OCI-M1 (cell line): Measurements from ENCODE around the gene UNC45B.
"Not testable (repeated sequence)": the region's sequence is repeated elsewhere in the genome, so short reads cannot be mapped to it uniquely, and the experiment has no call there.

Source experiments
- DNase-seq: peaks from one replicate; lab custom pipeline; 2025; lab: John Stamatoyannopoulos, UW

The UNC45B gene

DNA sequence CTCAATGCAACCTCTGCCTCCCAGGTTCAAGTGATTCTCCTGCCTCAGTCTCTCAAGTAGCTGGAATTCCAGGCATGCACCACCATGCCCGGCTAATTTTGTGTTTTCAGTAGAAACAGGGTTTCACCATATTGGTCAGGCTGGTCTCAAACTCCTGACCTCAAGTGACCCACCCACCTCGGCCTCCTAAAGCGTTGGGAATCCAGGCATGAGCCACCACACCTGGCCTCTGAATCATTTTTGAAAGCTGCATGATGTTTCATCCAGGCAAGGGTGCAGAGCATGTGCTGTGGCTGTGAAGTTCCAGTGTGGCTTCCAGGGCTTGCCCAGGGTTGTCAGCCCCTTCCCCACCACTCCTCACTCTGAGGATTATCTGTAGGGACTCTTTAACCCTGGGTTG is 24.7 kb downstream of the UNC45B start:
- DNase-seq: not testable (repeated sequence)

DNA sequence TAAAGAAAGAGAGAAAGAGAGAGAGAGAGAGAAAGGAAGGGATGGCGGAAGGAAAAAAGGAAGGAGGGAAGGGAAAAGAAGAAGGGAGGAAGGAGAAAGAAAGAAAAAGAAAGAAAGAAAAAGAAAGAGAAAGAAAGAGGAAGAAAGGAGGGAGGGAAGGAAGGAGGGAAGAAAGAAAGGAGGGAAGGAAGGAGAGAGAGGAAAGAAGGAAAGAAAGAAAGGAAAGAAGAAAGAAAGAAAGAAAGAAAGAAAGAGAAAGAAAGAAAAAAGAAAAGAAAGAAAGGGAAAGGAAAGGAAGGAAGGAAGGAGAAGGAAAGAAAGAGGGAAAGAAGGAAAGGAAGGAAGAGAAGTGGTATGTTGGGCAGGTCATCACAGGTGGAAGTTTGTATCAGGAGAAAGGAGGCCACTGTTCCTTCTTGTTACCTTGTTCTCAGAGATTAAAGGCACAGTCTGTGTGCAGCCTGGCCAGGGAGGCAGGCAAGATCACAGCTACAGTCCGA is 27.3 kb downstream of the UNC45B start:
- DNase-seq: no peak

DNA sequence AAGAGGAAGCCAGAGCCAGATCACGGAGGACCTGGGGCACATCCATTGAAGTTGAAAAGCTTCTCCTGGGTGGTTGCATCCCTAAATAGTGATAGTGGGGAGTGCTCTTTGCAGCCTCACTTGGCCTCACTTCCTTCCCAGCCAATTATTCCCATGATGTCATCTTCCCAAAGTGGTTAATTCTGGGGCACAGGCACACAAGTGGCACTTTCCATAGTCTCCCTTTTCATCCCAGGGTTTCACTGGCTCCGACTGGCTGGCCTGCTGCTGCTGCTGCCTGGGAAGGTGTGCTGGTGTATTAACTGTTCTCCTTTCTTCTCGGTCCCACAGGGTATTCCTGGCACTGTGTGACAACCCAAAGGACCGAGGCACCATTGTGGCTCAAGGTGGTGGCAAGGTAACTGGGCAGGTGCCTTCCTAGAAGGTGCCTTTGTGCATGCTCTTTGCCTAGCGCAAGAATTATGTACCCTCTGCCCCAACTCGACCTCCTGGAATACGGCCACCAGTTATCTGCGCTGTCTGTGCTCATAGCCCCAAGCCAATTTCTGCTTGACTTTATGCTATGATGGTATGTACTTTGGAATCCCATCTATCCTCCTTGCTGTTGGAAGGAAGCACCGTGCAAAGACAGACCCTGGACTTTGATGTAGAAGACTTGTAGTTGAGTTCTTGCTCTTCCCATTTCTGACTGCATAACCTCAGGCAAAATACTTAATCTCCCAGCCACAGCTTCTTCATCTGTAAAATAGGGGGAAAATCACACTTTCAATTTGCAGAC is 28.2 kb downstream of the UNC45B start:
- no peak for DNase-seq

DNA sequence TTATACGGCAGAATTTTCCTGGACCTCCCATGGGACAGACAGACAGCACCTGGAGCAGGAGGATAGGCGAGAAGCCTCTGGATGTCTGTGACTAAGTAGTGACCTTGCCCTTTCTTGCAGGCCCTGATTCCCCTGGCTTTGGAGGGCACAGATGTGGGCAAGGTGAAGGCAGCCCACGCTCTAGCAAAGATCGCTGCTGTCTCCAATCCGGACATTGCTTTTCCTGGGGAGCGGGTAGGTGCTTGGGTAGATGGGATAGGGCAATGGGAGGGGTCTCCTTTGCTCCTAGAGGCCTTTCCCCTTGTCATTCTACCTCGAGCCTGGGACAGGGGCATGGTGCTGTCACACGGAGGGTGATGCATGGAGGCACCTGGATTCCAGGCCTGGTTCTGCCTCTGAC is 29.3 kb downstream of the UNC45B start:
- no peak for DNase-seq

DNA sequence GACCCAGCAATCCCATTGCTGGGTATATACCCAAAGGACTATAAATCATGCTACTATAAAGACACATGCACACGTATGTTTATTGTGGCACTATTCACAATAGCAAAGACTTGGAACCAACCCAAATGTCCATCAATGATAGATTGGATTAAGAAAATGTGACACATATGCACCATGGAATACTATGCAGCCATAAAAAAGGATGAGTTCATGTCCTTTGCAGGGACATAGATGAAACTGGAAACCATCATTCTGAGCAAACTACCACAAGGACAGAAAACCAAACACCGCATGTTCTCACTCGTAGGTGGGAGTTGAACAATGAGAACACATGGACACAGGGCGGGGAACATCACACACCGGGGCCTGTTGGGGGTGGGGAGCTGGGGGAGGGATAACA is 31.8 kb downstream of the UNC45B start:
- not testable (repeated sequence) for DNase-seq

DNA sequence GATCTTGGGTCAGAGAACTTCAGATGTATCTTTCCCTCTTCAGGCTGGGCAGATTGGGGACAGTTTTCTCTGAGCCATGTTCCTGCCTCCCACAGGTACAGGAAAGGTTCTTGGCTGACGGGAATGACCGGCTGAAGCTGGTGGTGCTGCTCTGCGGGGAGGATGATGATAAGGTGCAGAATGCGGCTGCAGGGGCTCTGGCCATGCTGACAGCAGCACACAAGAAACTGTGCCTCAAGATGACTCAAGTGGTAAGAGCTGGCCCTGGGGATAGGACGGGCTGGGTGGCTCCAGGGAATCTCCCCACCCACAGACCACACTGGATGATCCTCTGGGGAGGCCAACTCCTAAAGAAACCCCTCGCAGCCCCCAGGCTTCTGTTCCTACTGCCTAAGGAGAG is 35.7 kb downstream of the UNC45B start:
- DNase-seq: no peak

DNA sequence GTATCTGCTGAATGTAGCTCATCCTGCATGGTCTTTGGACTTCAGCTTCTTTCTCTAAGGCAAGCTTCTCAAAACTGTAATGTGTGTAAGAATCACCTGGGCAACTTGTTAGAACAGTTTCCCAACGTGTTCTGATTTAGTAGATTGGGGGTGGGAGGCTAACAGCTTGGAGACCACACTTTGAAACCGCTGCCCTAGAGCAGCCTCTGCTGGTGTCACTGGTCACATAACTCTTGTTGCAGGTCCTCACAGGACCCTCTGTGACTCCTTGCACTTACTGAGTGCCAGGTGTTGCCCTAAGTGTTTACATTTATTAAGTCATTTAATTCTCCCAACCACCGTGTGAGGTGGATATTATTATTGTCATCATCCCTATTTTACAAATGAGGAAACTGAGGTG is 36.7 kb downstream of the UNC45B start:
- no peak for DNase-seq

DNA sequence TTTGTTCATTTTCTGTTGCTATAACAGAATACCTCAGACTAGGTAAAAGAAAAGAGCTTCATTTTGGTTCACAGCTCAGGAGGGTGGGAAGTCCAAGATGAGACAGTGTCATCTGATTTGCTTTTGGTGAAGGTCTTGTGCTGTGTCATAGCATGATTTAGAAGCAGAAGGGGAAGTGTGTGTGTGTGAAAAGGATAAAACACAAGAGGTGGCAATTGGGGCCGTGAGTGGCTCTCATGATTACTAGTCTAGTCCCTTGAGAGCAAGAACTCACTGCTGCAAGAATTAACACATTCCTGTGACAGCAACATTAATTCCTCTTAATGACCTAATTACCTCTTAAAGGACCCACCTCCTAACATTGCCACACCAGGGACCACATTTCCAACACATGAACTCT is 38.2 kb downstream of the UNC45B start:
- peak; percentile 17 for DNase-seq

DNA sequence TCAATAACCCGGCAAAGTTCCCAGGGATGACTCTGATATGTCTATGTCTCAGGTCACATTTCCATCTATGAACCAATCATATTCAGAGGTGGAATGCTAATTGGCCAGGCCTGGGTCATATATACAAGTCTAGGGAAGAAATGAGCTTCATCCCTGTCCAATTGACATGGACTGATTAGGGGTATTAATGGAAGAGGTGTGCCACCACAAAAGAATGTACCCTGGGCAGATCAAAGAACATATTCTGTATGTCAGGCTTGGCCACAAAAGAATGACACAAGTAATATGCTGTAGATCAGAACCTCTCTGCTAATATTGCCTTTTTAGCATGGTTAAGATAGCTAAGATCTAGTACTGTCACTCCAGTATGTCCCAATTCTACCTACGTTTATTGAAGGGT is 39.9 kb downstream of the UNC45B start:
- no peak for DNase-seq

DNA sequence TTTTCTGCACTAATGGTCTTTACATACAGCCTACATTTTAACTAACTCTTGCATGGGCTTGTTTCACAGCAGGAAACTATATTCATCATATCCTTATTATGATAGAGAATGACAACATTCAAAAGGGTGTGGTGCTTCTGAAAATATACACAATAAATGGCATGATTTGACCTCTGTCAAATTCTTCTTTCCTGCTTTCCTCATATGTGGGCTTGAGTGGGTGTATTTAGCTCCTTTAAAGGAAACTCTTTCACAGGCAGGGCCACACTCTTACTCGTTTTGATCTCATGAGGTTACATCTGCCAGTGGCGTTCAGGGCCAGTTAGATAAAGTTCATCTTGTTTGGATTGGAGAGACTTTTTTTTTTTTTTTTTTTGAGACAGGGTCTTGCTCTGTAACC is 40.5 kb downstream of the UNC45B start:
- no peak for DNase-seq

DNA sequence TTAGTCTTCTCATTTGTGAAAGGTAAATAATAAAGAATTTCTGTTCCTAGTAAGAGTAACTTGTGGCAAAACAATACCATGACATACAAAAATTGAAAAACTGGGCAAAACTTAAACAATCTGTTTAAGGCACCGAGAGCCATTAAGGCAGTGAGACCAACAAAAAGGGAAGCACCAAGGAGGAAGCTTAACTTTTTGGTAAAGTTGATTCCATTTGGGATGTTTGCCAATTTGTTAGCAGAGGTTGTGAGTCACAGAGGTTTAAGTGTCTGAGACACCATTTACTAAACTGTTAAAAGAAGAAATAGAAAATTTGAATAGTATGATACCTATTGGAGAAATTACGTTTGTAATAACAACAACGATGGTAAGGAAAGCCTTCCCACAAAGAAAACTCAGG is 41.7 kb downstream of the UNC45B start:
- peak; percentile 72 for DNase-seq

DNA sequence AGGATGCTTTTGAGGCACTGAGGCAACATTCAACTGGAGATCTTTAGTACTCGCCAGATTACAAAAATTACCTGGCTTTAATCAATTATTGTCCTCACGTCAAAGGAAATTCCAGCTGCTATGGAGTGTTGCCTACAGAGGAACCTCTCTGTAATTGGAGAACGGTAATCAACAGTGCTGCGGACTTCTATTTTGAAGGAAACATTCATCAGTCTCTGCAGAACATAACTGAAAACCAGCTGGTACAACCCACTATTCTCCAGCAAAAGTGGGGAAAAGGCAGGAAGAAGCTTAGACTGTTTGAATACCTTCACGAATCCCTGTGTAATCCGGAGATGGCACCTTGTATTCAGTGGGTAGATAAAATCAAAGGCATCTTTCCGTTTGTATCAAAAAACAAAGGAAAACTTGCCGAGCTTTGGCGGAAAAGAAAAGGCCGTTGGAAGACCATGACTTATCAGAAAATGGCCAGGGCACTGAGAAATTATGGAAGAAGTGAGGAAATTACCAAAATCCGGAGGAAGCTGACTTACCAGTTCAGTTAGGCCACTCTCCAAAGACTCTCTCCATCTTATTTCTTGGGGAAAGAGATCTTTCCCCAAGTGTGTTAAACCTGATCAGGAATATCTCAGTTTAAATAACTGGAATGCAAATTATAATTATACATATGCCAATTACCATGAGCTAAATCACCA is 43.5 kb downstream of the UNC45B start:
- DNase-seq: no peak

DNA sequence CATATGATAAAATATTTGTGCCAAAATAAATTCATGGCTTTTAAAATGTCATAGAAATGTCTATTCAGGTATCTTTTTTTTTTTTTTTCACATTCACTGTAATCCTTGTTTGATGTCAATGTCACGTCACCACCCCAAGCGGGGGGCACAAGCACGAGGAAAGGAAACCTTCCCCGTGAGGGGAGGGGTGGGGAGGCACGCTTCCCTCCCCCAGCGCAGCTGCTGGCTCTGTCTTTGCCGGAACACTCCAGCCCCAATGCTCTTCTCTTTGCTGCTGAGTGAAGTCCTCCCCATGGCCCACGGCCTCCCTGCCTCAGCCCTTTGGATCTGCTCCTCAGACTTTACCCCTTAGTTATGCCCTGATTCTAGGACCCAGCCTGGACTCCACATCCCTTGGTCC is 45.1 kb downstream of the UNC45B start:
- no peak for DNase-seq

DNA sequence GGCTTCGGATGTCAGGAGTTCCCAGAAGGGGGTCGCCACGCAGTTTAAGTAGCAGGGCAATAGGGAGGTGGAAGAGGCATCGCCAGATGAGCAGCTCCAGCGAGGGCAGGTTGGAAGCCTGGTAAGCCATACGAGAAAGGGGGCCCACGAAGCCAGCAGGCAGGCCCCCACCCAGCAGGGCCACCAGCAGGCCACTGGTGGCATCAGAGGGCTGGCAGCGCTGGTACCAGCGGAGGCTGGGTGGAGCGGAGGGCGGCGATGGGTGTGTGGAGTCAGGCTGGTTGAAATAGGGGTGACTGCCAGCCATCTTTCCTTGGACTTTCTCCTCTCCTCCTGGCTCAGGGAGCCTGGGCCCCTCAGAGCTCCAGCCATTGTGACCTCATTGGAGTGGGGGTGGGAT is 46.4 kb downstream of the UNC45B start, which contains the start of gene SLC35G3:
Gene SLC35G3 (minus strand): TSS at position 393 of the 400 bp plus-strand sequence. CDS start 86 bp downstream, at position 307.
- not testable (repeated sequence) for DNase-seq

DNA sequence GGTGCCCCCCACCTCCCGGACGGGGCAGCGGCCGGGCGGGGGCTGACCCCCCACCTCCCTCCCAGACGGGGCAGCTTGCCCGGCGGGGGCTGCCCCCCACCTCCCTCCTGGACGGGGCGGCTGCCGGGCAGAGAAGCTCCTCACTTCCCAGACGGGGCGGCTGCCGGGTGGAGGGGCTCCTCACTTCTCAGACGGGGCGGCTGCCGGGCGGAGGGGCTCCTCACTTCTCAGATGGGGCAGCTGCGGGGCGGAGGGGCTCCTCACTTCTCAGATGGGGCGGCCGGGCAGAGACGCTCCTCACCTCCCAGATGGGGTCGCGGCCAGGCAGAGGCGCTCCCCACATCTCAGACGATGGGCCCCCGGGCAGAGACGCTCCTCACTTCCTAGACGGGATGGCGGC is 47.4 kb downstream of the UNC45B start:
- not testable (repeated sequence) for DNase-seq

DNA sequence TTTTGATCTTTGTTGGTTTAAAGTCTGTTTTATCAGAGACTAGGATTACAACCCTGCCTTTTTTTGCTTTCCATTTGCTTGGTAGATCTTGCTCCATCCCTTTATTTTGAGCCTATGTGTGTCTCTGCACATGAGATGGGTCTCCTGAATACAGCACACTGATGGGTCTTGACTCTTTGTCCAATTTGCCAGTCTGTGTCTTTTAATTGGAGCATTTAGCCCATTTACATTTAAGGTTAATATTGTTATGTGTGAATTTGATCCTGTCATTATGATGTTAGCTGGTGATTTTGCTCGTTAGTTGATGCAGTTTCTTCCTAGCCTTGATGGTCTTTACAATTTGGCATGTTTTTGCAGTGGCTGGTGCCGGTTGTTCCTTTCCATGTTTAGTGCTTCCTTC is 55.0 kb downstream of the UNC45B start:
- not testable (repeated sequence) for DNase-seq

DNA sequence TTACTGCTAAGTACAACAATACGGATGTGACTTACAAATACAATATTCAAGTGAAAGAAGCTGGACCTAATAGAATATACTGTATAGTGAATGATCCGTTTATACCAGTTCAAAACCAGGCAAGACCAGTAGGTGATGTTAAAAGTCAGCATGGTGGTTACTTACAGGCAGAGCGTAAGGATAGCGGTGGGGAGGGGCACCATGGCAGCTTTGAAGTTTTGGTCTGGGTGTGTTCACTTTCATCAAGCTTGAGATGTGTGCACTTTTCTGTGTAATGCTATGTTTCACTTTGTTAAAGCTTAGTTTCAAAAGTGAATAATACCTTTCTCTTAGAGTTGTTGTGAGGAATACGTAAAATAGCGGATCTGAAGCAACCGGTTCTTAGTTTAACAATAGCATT is 63.1 kb downstream of the UNC45B start:
- DNase-seq: no peak

DNA sequence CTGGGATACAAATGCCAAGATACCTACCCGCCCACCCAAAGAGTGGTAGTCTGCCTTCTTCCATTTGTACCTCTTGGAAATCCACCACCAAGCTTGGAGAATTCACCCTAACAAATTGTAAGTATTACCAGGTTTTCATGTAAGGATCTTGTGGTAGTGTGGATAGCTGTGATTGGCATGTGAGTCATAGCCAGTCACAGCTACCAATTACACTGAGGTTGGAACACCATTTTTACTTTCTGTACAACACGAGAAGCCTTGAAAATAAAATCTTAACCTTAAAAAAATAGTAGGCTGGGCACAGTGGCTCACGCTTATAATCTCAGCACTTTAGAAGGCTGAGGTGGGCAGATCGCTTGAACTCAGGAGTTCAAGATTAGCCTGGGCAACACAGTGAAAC is 65.1 kb downstream of the UNC45B start:
- no peak for DNase-seq

DNA sequence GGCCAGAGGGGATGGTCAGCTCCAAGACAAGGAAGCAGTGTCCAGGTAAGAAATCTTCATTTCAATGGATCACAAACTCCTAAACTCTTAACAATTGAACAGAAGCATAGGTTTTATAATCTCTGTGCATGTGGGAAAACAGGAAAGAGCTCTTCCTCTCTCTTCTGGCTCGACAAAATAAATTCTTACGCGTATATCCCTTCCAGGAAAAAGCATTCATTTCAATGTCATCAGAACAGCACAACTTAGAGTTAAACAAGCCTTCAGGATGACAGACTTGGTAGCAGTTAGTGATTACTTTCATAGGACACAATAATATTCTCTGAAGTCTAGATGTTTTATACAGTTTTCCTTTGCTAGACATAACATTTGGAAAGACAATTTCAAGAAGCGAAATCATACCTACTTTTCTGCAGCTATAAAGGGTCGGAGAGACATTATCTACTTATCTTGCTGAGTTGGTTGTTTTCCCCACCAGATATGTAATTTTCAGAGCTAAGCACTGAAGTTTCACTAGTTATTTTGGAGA is 65.9 kb downstream of the UNC45B start:
- no peak for DNase-seq

DNA sequence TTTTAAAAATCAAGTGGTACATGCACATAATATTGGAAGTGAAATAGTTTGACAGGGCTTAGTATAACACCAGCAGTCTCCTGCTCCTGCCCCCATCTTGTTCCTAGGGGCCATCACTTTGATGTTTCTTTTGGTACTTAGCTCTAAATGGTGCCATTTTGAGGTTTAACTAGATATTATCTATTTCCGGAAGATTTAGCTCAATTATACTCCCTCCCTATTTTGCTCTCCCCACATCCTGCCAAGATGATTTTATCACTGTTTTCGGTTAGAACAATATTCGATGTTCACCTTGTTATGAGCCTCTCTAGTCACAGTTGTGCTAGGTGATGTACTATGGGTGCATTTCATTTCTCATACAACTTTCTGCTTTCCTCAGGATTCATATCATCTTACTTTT is 66.6 kb downstream of the UNC45B start:
- DNase-seq: no peak

DNA sequence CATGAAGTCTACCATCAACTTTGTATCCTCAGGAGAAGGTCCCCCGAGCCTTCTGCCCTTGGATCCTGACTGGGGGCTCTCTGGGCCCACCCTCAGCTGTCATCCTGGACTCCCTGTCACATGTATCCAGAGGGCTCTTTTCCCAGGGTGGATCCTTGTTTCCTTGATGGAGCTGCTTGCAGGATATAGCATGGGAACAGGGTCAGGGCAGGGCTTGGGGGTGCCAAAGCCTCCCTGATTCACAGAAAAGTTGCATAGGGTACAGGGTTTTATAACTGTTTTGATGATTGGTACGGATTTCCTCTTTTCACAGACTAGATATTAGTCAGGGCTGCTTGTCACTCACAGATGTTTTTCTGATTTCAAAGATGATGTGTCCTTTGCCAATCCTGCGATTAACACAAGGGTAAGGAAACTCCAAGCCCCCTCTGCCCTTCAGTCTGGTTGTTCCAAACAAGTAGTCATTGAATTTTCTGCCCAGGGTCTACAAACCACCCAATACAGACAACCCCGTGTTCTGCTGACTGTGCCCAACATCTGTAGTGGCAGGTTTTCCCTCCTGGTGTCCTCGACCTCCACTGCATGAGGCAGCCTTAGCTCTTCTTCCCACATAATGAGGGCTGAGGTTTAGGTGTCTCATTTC is 67.1 kb downstream of the UNC45B start:
- no peak for DNase-seq

DNA sequence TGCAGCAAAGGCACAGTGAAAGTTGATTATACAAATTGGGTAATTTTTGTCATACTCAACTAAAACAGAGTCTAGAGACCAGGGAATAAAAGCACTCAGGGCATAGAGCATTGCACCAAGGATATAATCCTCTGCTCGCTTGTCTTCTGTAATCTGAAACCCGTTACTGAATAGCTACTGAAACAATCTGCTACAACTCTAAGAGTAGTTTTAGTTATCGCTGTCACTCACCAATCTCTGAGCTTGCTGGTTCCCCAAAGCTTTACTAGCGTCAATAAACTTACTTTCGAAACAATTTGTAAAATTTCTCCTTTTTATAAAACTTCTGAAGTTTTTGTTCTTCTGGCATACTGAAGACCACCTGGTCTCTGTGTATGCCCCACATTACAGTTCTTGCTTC is 69.5 kb downstream of the UNC45B start:
- no peak for DNase-seq

DNA sequence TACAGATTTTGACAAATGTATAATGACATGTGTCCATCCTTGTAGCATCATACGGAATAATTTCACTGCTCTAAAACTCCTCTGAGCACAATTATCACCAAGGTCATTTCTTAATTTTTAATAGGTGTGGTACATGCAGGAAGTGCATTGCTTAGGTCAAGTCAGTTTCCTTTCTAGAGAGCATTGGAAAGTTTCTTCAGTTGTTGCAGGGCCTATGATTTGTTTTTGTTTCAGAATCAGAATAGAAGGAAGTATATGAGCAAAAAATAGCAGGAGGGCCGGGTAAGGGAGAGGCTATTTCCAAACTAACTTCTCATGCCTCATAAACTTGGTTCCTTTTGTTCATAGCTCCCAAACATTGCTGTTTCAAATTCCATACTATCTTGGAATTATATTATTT is 71.3 kb downstream of the UNC45B start:
- DNase-seq: no peak
